Measurements from ENCODE around the gene CENPX.
A peak's percentile ranks its signal among the peaks of the same experiment; 100 is the strongest.

The CENPX gene

GRCh38 chr17:82023447-82024241 lies 966 bp upstream of the CENPX start:
- DNase-seq (ENCODE audit: low spot score): no peak

- peak; percentile 100 for DNase-seq (ENCODE audit: low spot score)
Observed at GRCh38 chr17:82022981-82023446, 336 bp upstream of the CENPX start, which contains the start of gene LRRC45. TSS of gene LRRC45 (plus strand) at chr17:82023305. CDS start at chr17:82023644, 339 bp downstream.

GRCh38 chr17:82021900-82022309 lies 773 bp downstream of the CENPX start:
- DNase-seq (ENCODE audit: low spot score): no peak

- peak; percentile 88 for DNase-seq (ENCODE audit: low spot score)
Observed at GRCh38 chr17:82021107-82021899, 1.4 kb downstream of the CENPX start.

- DNase-seq (ENCODE audit: low spot score): no peak
Observed at GRCh38 chr17:82020572-82021106, 2.0 kb downstream of the CENPX start.

GRCh38 chr17:82019690-82020571 lies 2.7 kb downstream of the CENPX start:
- no peak for DNase-seq (ENCODE audit: low spot score)

GRCh38 chr17:82018989-82019689 lies 3.5 kb downstream of the CENPX start:
- DNase-seq (ENCODE audit: low spot score): no peak

- no peak for DNase-seq (ENCODE audit: low spot score)
Observed at GRCh38 chr17:82018152-82018988, 4.3 kb downstream of the CENPX start.

GRCh38 chr17:82017612-82018151 lies 5.0 kb downstream of the CENPX start:
- no peak for DNase-seq (ENCODE audit: low spot score)

GRCh38 chr17:82016875-82017459 lies 5.7 kb downstream of the CENPX start:
- DNase-seq (ENCODE audit: low spot score): no peak

- DNase-seq (ENCODE audit: low spot score): no peak
Observed at GRCh38 chr17:82016061-82016874, 6.4 kb downstream of the CENPX start.

- DNase-seq (ENCODE audit: low spot score): no peak
Observed at GRCh38 chr17:82015311-82015971, 7.2 kb downstream of the CENPX start.

GRCh38 chr17:82014971-82015310 lies 7.7 kb downstream of the CENPX start:
- DNase-seq (ENCODE audit: low spot score): no peak

- DNase-seq (ENCODE audit: low spot score): no peak
Observed at GRCh38 chr17:82014432-82014831, 8.2 kb downstream of the CENPX start.

GRCh38 chr17:82013772-82014321 lies 8.8 kb downstream of the CENPX start:
- DNase-seq (ENCODE audit: low spot score): no peak

- peak; percentile 60 for DNase-seq (ENCODE audit: low spot score)
Observed at GRCh38 chr17:82013341-82013740, 9.3 kb downstream of the CENPX start.

GRCh38 chr17:82012640-82013295 lies 9.9 kb downstream of the CENPX start:
- no peak for DNase-seq (ENCODE audit: low spot score)
